AG09319 (cell line): Measurements from ENCODE around the gene MROH9.
"Not testable (repeated sequence)": the region's sequence is repeated elsewhere in the genome, so short reads cannot be mapped to it uniquely, and the experiment has no call there.

Source experiments
- DNase-seq: peaks from one replicate; pipeline ENCODE4 v3.0.0-alpha.2; 2010; ENCODE audit warnings: low read depth; ENCODE audit errors: extremely low read depth
- CTCF ChIP-seq: IDR thresholded peaks from 2 replicates; pipeline ENCODE4 v1.5.1; 2011; ENCODE audit warnings: low read depth, mild to moderate bottlenecking, inconsistent platforms, low read length, moderate library complexity

MROH9 gene

GRCh38 chr1:170903961-170904360 lies 31.4 kb upstream of the MROH9 start:
- DNase-seq = no peak

GRCh38 chr1:170908942-170909341 lies 26.4 kb upstream of the MROH9 start:
- DNase-seq = no peak
- TF ChIP-seq CTCF = no peak

More at GRCh38 chr1:170903961-170904360, 31.4 kb upstream of the MROH9 start:
- TF ChIP-seq CTCF = no peak

GRCh38 chr1:170910273-170910672 lies 25.1 kb upstream of the MROH9 start:
- no peak for TF ChIP-seq CTCF

GRCh38 chr1:170917373-170917772 lies 18.0 kb upstream of the MROH9 start:
- DNase-seq = no peak
- no peak for TF ChIP-seq CTCF

More at GRCh38 chr1:170910273-170910672, 25.1 kb upstream of the MROH9 start:
- no peak for DNase-seq

GRCh38 chr1:170924656-170925055 lies 10.7 kb upstream of the MROH9 start:
- DNase-seq = not testable (repeated sequence)

GRCh38 chr1:170927955-170928840 lies 7.1 kb upstream of the MROH9 start:
- DNase-seq = no peak
- peak; percentile 22 for TF ChIP-seq CTCF

- no peak for DNase-seq
- no peak for TF ChIP-seq CTCF
Observed at GRCh38 chr1:170929412-170929834, 5.9 kb upstream of the MROH9 start.
